Panc1 (cell line): Measurements from ENCODE around the gene EPX.

ENCODE experiments used
- CTCF ChIP-seq: fragments of 450-650 bp; IDR thresholded peaks from 2 replicates; pipeline ENCODE4 v1.5.1; 2017; ENCODE audit warnings: mild to moderate bottlenecking
- POLR2AphosphoS5 ChIP-seq: IDR thresholded peaks from 2 replicates; pipeline ENCODE4 v1.6.1; 2012; ENCODE audit warnings: mild to moderate bottlenecking, low read depth, low read length, moderate library complexity

- TF ChIP-seq CTCF (no peak), POLR2AphosphoS5 (no peak)
Measured at GRCh38 chr17:58229384-58229783, 36.9 kb downstream of the EPX start.
